ENCODE results near the gene MUSTN1.

MUSTN1 gene

DNA sequence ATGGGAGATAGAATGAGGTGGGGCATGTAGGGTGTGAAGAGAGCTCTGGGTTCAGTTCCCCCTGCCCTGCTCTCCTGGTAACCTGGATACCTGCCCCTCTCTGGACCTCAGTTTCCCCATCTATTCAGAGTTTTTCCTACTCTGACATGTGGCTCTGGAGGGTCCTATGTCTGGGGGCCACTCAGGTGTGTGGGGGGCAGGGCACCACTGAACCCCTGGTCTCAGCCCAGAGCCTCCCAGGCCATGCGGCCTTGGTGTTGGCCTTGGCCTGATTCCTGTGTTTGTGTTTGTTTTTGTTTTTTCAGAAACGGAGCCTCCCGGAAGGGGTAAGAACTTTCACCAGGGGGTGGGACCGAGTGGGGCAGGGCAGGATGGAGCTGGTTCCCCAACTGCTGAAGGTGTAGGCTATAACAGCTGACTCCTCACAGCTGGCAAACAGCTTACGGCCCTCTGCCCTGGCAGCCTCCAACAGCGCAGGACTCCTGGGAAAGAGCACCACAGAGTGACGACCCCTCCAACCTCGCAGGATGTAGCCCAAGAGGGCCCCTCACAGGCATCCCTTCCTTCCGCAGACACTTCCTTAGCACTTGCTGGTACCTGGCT, 39.4 kb downstream of the MUSTN1 start:
- no peak for DNase-seq (ENCODE audit: low read depth, low spot score)
- TF ChIP-seq YY1 (IDR thresholded peaks at IDR 0.05; ENCODE audit: insufficient read depth, insufficient read length) (no peak), SUZ12 (IDR thresholded peaks at IDR 0.05; ENCODE audit: extremely low read depth, insufficient read depth, insufficient read length) (no peak), ZNF274 (IDR thresholded peaks at IDR 0.05; ENCODE audit: low read depth, low read length) (no peak)
- H3K9me3 ChIP-seq (ENCODE audit: insufficient read depth, low read length) = no peaks in the 10 kb centered on the region

DNA sequence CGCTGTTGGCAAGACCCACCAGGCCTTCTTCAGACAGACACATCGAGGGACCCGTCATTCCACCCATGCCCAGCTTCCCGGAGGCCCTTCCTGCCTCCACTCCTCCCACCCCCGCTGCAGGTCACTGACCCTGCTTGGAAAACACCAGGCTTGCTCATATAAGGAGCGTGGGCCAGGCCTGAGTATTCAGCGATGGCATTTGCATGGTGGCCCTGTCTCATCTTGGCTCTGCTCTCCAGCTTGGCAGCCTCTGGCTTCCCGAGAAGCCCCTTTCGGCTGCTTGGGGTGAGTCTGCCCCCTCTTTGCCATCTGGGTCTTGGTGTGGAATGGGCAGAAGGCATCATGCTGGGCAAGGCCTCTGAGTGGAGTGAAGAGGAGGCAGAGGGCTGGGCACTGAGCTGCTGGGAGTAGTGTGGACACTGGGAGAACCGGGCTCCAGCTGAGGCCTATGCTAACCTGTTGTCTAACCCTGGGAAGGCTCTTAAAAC, 40.2 kb downstream of the MUSTN1 start, which contains the start of gene ITIH3:
Gene ITIH3 (plus strand): TSS at position 185 of the 488 bp plus-strand sequence. CDS start 8 bp downstream, at position 193.
- Histone ChIP-seq H3K4me3 (ENCODE audit: insufficient read length, low read depth) (no peak within 1 kb of the TSS), H3K9me3 (ENCODE audit: insufficient read depth, low read length) (no peaks in the 10 kb centered on the region), H3K4me1 (ENCODE audit: insufficient read depth, insufficient read length) (peaks cover 9% of the 10 kb centered on the region), H3K27me3 (ENCODE audit: insufficient read depth, insufficient read length) (peaks cover 3% of the 10 kb centered on the region), H3K9ac (ENCODE audit: insufficient read length, low read depth) (no peak within 1 kb of the TSS), H3K36me3 (ENCODE audit: insufficient read depth, insufficient read length, low read length) (no peaks in the 10 kb centered on the region)
- DNase-seq (ENCODE audit: low read depth, low spot score) = no peak
- TF ChIP-seq ZNF274 (IDR thresholded peaks at IDR 0.05; ENCODE audit: low read depth, low read length) (no peak), YY1 (IDR thresholded peaks at IDR 0.05; ENCODE audit: insufficient read depth, insufficient read length) (no peak)

More for the DNA sequence above, 39.4 kb downstream of the MUSTN1 start:
- no peak overlapping the region for H3K9ac ChIP-seq (ENCODE audit: insufficient read length, low read depth)
- no peaks in the 10 kb centered on the region for H3K36me3 ChIP-seq (ENCODE audit: insufficient read depth, insufficient read length, low read length)
- peaks cover 3% of the 10 kb centered on the region for H3K27me3 ChIP-seq (ENCODE audit: insufficient read depth, insufficient read length)
- H3K4me3 ChIP-seq (ENCODE audit: insufficient read length, low read depth) = no peak overlapping the region
- peaks cover 9% of the 10 kb centered on the region for H3K4me1 ChIP-seq (ENCODE audit: insufficient read depth, insufficient read length)

DNA sequence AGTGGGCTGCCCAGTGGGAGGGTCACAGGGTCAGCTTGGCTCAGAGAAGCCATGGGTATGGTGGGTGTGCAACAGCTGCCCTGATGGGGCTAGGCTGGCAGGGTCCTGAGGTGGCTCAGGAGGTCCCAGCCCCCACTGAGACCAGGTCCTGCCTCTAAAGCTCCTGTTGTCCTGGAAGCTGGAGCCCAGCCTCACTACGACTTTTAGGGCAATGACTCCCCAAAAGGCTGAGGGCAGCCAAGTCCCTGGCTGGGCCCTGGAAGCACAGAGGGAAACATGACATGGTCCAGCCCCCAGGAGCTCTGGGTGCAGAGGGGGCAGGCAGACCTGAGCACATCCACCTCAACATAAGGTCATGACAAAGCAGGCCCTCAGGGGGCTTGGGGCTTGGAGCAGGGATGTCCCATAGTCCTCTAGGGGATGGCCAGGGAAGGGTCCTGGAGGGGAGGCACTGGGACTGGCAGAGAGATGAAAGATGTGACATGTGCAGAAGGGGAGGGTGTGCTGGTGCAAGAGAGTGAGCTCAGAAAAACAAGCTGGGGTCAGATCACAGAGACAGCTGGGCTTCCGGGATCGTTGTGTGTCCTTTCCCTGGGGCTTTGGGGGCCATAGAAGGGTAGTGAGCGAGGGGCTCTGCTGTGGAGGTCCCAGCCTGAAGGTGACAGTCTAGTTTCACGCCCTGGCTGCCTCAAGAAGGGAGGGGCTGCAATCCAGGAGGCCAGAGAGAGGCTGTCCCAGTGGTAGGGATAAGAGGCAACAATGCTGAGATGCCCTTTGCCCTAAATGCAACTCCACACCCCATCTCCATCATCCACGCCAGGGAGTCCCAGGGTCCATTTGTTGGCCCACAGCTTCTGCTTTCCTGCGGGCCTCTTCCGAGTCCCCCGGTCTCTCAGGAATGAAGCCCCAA, 40.9 kb downstream of the MUSTN1 start:
- no peak overlapping the region for H3K4me3 ChIP-seq (ENCODE audit: insufficient read length, low read depth)
- H3K36me3 ChIP-seq (ENCODE audit: insufficient read depth, insufficient read length, low read length) = no peaks in the 10 kb centered on the region
- H3K9ac ChIP-seq (ENCODE audit: insufficient read length, low read depth) = no peak overlapping the region
- H3K4me1 ChIP-seq (ENCODE audit: insufficient read depth, insufficient read length) = peaks cover 6% of the 10 kb centered on the region
- no peaks in the 10 kb centered on the region for H3K9me3 ChIP-seq (ENCODE audit: insufficient read depth, low read length)
- DNase-seq (ENCODE audit: low read depth, low spot score) = no peak
- TF ChIP-seq YY1 (IDR thresholded peaks at IDR 0.05; ENCODE audit: insufficient read depth, insufficient read length) (no peak), SUZ12 (IDR thresholded peaks at IDR 0.05; ENCODE audit: extremely low read depth, insufficient read depth, insufficient read length) (no peak), ZNF274 (IDR thresholded peaks at IDR 0.05; ENCODE audit: low read depth, low read length) (no peak)
- H3K27me3 ChIP-seq (ENCODE audit: insufficient read depth, insufficient read length) = peaks cover 5% of the 10 kb centered on the region

GRCh38 chr3:52792961-52793695, 41.7 kb downstream of the MUSTN1 start:
- H3K36me3 ChIP-seq (ENCODE audit: insufficient read depth, insufficient read length, low read length) = no peaks in the 10 kb centered on the region

GRCh38 chr3:52792413-52792812, 42.4 kb downstream of the MUSTN1 start:
- Histone ChIP-seq H3K36me3 (ENCODE audit: insufficient read depth, insufficient read length, low read length) (no peaks in the 10 kb centered on the region), H3K27me3 (ENCODE audit: insufficient read depth, insufficient read length) (peaks cover 5% of the 10 kb centered on the region)

More at GRCh38 chr3:52792961-52793695, 41.7 kb downstream of the MUSTN1 start:
- no peak for DNase-seq (ENCODE audit: low read depth, low spot score)
- Histone ChIP-seq H3K27me3 (ENCODE audit: insufficient read depth, insufficient read length) (peaks cover 5% of the 10 kb centered on the region), H3K4me3 (ENCODE audit: insufficient read length, low read depth) (no peak overlapping the region), H3K4me1 (ENCODE audit: insufficient read depth, insufficient read length) (peaks cover 4% of the 10 kb centered on the region), H3K9ac (ENCODE audit: insufficient read length, low read depth) (no peak overlapping the region), H3K9me3 (ENCODE audit: insufficient read depth, low read length) (no peaks in the 10 kb centered on the region)
- TF ChIP-seq SUZ12 (IDR thresholded peaks at IDR 0.05; ENCODE audit: extremely low read depth, insufficient read depth, insufficient read length) (no peak), YY1 (IDR thresholded peaks at IDR 0.05; ENCODE audit: insufficient read depth, insufficient read length) (no peak), ZNF274 (IDR thresholded peaks at IDR 0.05; ENCODE audit: low read depth, low read length) (no peak)

GRCh38 chr3:52791928-52792327, 42.9 kb downstream of the MUSTN1 start:
- TF ChIP-seq YY1 (IDR thresholded peaks at IDR 0.05; ENCODE audit: insufficient read depth, insufficient read length) (no peak), SUZ12 (IDR thresholded peaks at IDR 0.05; ENCODE audit: extremely low read depth, insufficient read depth, insufficient read length) (no peak)
- no peak overlapping the region for H3K4me3 ChIP-seq (ENCODE audit: insufficient read length, low read depth)

More at GRCh38 chr3:52792413-52792812, 42.4 kb downstream of the MUSTN1 start:
- Histone ChIP-seq H3K4me1 (ENCODE audit: insufficient read depth, insufficient read length) (peaks cover 4% of the 10 kb centered on the region), H3K4me3 (ENCODE audit: insufficient read length, low read depth) (no peak overlapping the region), H3K9me3 (ENCODE audit: insufficient read depth, low read length) (no peaks in the 10 kb centered on the region), H3K9ac (ENCODE audit: insufficient read length, low read depth) (no peak overlapping the region)
- TF ChIP-seq SUZ12 (IDR thresholded peaks at IDR 0.05; ENCODE audit: extremely low read depth, insufficient read depth, insufficient read length) = no peak
- no peak for TF ChIP-seq ZNF274 (IDR thresholded peaks at IDR 0.05; ENCODE audit: low read depth, low read length)
- no peak for TF ChIP-seq YY1 (IDR thresholded peaks at IDR 0.05; ENCODE audit: insufficient read depth, insufficient read length)
- DNase-seq (ENCODE audit: low read depth, low spot score) = no peak

More at GRCh38 chr3:52791928-52792327, 42.9 kb downstream of the MUSTN1 start:
- H3K4me1 ChIP-seq (ENCODE audit: insufficient read depth, insufficient read length) = peaks cover 4% of the 10 kb centered on the region
- no peaks in the 10 kb centered on the region for H3K9me3 ChIP-seq (ENCODE audit: insufficient read depth, low read length)
- no peak overlapping the region for H3K9ac ChIP-seq (ENCODE audit: insufficient read length, low read depth)
- no peak for DNase-seq (ENCODE audit: low read depth, low spot score)
- H3K27me3 ChIP-seq (ENCODE audit: insufficient read depth, insufficient read length) = peaks cover 5% of the 10 kb centered on the region
- no peaks in the 10 kb centered on the region for H3K36me3 ChIP-seq (ENCODE audit: insufficient read depth, insufficient read length, low read length)

Measured in NT2/D1 (cell line).